Effector memory CD4-positive, alpha-beta T cell (primary cell): ENCODE data around the gene MMD.
"Not testable (repeated sequence)": the region's sequence is repeated elsewhere in the genome, so short reads cannot be mapped to it uniquely, and the experiment has no call there.

ENCODE experiments used
- DNase-seq, 3 donors: peaks; one replicate each; pipeline ENCODE4 v3.0.0-alpha.2; 2020
- H3K27ac ChIP-seq: 2 replicates; pipeline ENCODE4 v1.7.0; 2013; ENCODE audit warnings: mild to moderate bottlenecking, low read length, moderate library complexity; ENCODE audit not compliant: insufficient read depth, poor library complexity, severe bottlenecking
- H3K27me3 ChIP-seq: replicated peaks from 2 replicates; pipeline ENCODE4 v1.7.0; 2013; ENCODE audit warnings: mild to moderate bottlenecking, low read length; ENCODE audit not compliant: insufficient read depth, control insufficient read depth, poor library complexity, severe bottlenecking
- H3K36me3 ChIP-seq: 2 replicates; pipeline ENCODE4 v1.7.0; 2013; ENCODE audit warnings: mild to moderate bottlenecking, low read length, moderate library complexity; ENCODE audit not compliant: control insufficient read depth, insufficient read depth
- H3K4me1 ChIP-seq: 2 replicates; pipeline ENCODE4 v1.7.0; 2013; ENCODE audit warnings: low read length, mild to moderate bottlenecking; ENCODE audit not compliant: control insufficient read depth, insufficient read depth, poor library complexity, severe bottlenecking
- H3K4me3 ChIP-seq: 2 replicates; pipeline ENCODE4 v1.7.0; 2013; ENCODE audit warnings: low read length, low read depth, mild to moderate bottlenecking; ENCODE audit not compliant: insufficient read depth, poor library complexity, severe bottlenecking
- H3K9me3 ChIP-seq: 2 replicates; pipeline ENCODE4 v1.7.0; 2013; ENCODE audit warnings: mild to moderate bottlenecking, low read length, moderate library complexity; ENCODE audit not compliant: control insufficient read depth

Gene MMD

DNA sequence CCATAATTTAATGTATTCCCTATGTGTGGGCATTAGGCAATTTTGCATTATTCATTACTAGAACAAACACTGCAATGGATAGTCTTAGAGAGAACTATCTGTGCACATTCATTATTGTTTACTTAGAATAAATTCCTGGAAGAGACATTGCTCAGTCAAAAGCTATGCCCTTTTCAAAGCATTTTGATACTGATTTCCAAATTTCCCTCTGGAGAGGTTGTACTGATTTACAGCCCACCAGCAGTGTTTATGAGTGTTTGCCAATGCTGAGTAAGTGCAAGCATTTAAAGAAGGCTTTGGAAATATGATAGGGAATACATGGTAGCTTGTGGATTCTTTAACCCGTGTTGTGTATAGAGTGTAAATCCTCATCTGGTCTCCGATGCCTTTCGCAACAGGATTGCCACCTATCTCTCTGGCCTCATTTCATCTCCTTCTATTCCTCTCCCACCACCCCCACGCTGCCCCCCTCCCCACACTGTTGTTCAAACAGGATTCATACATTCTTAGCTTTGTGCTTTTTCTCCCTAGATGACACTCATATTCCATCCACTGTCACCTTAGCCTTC is 33.4 kb upstream of the MMD start:
- DNase-seq: no peak
- H3K4me1 ChIP-seq: no peaks in the 10 kb centered on the region

GRCh38 chr17:55453839-55454557 is 32.4 kb upstream of the MMD start:
- no peak for DNase-seq
- no peak overlapping the region for H3K4me3 ChIP-seq
- H3K27me3 ChIP-seq: no peaks in the 10 kb centered on the region
- H3K27ac ChIP-seq: no peak overlapping the region
- H3K9me3 ChIP-seq: no peaks in the 10 kb centered on the region
- no peaks in the 10 kb centered on the region for H3K4me1 ChIP-seq
- H3K36me3 ChIP-seq: no peaks in the 10 kb centered on the region

More for the DNA sequence above, 33.4 kb upstream of the MMD start:
- Histone ChIP-seq H3K4me3 (no peak overlapping the region), H3K27me3 (no peaks in the 10 kb centered on the region), H3K36me3 (no peaks in the 10 kb centered on the region), H3K27ac (no peak overlapping the region), H3K9me3 (no peaks in the 10 kb centered on the region)

DNA sequence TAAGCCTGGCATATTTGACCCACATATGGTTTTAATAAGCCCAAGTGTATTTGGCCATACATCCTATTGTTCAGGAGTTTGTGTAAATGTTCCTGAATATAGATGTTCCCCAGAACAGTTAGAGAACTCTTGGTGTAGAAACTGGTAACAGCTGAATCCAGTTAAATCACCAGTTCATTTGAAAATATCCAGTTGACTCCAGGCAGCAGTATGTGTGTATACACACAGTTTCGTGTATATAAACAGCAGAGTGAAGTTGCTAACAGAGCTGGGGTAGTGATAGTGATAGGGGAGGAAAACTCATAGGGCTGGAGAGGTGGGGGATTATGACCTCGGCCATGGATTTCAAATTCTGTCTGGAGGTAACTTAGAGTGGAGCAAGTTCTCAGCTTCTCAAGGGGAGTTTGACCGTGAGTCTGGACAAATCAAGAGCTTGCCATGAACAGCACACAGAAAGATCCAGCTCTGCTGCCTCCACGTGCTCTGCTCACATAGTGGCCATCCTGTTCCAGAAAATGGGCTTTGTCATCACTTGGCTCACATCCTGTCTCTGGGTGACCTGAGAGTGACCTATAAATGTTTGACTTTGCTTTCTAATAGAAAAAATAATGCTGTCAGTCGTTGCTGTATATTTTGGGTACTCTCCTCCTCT is 30.6 kb upstream of the MMD start:
- Histone ChIP-seq H3K4me3 (no peak overlapping the region), H3K4me1 (no peaks in the 10 kb centered on the region), H3K27me3 (no peaks in the 10 kb centered on the region), H3K36me3 (no peaks in the 10 kb centered on the region), H3K27ac (no peak overlapping the region), H3K9me3 (no peaks in the 10 kb centered on the region)
- DNase-seq: no peak

DNA sequence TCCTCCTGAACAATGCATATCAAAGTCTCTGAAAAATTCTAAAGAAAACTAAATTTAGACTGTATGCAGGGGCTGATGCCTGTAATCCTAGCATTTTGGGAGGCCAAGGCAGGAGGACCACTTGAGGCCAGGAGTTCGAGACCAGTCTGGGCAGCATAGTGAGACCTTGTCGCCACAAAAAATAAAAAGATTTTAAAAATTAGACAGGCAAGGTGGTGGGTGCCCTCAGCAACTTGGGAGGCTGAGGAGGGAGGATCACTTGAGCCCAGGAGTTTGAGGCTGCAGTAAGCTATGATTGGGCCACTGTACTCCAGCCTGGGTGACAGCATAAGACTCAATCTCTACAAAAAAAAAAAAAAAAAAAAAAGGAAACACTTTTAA is 30.1 kb upstream of the MMD start:
- no peak for DNase-seq
- Histone ChIP-seq H3K9me3 (no peaks in the 10 kb centered on the region), H3K27ac (no peak overlapping the region), H3K4me3 (no peak overlapping the region), H3K27me3 (no peaks in the 10 kb centered on the region), H3K4me1 (no peaks in the 10 kb centered on the region), H3K36me3 (no peaks in the 10 kb centered on the region)

DNA sequence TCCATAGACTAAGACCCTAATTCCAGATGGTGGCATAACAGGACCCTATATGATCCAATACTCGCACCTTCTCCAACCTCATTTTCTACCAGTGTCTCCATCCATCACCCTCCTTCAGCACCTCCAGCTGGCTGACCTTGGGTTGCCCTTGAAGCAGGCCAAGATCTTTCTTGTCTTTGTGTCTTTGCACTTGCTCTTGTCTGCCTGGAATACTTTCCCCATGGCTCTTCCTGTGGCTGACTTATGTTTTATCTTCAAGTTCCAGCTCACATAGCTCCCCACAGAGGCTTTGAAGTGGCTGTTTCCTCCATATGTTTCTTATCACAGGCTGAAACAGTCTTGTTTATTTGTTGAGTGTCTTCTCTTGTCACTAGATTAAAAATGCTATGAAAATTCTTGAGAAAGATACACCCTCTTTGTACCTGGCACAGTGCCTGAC is 29.6 kb upstream of the MMD start:
- Histone ChIP-seq H3K4me1 (no peaks in the 10 kb centered on the region), H3K27me3 (no peaks in the 10 kb centered on the region), H3K36me3 (no peaks in the 10 kb centered on the region), H3K4me3 (no peak overlapping the region), H3K27ac (no peak overlapping the region), H3K9me3 (no peaks in the 10 kb centered on the region)
- no peak for DNase-seq

GRCh38 chr17:55450232-55450825 is 28.7 kb upstream of the MMD start:
- H3K36me3 ChIP-seq: no peaks in the 10 kb centered on the region
- no peaks in the 10 kb centered on the region for H3K27me3 ChIP-seq
- DNase-seq: no peak
- H3K27ac ChIP-seq: no peak overlapping the region
- H3K4me3 ChIP-seq: no peak overlapping the region
- H3K9me3 ChIP-seq: no peaks in the 10 kb centered on the region
- no peaks in the 10 kb centered on the region for H3K4me1 ChIP-seq

- Histone ChIP-seq H3K9me3 (no peaks in the 10 kb centered on the region), H3K27ac (no peak overlapping the region), H3K27me3 (no peaks in the 10 kb centered on the region), H3K4me1 (no peaks in the 10 kb centered on the region), H3K4me3 (no peak overlapping the region), H3K36me3 (no peaks in the 10 kb centered on the region)
- DNase-seq: no peak
Measured at GRCh38 chr17:55448681-55449080, 27.0 kb upstream of the MMD start.

- no peaks in the 10 kb centered on the region for H3K4me1 ChIP-seq
- no peak for DNase-seq
Measured at GRCh38 chr17:55446581-55447205, 25.1 kb upstream of the MMD start.

GRCh38 chr17:55446004-55446403 is 24.4 kb upstream of the MMD start:
- not testable (repeated sequence) for DNase-seq, H3K4me3 ChIP-seq

More at GRCh38 chr17:55446581-55447205, 25.1 kb upstream of the MMD start:
- no peak overlapping the region for H3K4me3 ChIP-seq
- H3K27ac ChIP-seq: no peak overlapping the region
- H3K9me3 ChIP-seq: no peaks in the 10 kb centered on the region
- no peaks in the 10 kb centered on the region for H3K36me3 ChIP-seq
- H3K27me3 ChIP-seq: no peaks in the 10 kb centered on the region

More at GRCh38 chr17:55446004-55446403, 24.4 kb upstream of the MMD start:
- not testable (repeated sequence) for H3K27ac ChIP-seq, H3K4me1 ChIP-seq, H3K9me3 ChIP-seq, H3K36me3 ChIP-seq, H3K27me3 ChIP-seq
